Neural progenitor cell (in vitro differentiated cells): Measurements from ENCODE around the gene DPM3. TPM values are rescaled to one million over a fixed set of nuclear protein-coding genes. Genes with fewer than 3 reads are reported as not detected.
A peak's percentile ranks its signal among the peaks of the same experiment; 100 is the strongest.

Source experiments
- DNase-seq: peaks from one replicate; pipeline ENCODE4 v3.0.0-alpha.2; 2016; ENCODE audit warnings: low spot score
- H2AFZ ChIP-seq: fragments of 200-600 bp; sonication (generic); replicated peaks from 2 replicates; pipeline ENCODE4 v1.6.1; 2016; ENCODE audit warnings: antibody characterized with exemption
- H3F3A ChIP-seq: fragments of 200-600 bp; sonication (generic); 2 replicates; pipeline ENCODE4 v1.6.1; 2016; ENCODE audit warnings: antibody characterized with exemption, low read depth
- H3K27ac ChIP-seq: fragments of 200-600 bp; sonication (generic); 2 replicates; pipeline ENCODE4 v1.5.1; 2016; ENCODE audit warnings: mild to moderate bottlenecking
- H3K27me3 ChIP-seq: fragments of 200-600 bp; sonication (generic); 2 replicates; pipeline ENCODE4 v1.6.1; 2016; ENCODE audit warnings: mild to moderate bottlenecking, moderate library complexity
- H3K36me3 ChIP-seq: fragments of 200-600 bp; sonication (generic); 2 replicates; pipeline ENCODE4 v1.5.1; 2016
- H3K4me1 ChIP-seq: fragments of 200-600 bp; sonication (generic); 2 replicates; pipeline ENCODE4 v1.6.1; 2016; ENCODE audit warnings: mixed run types
- H3K4me2 ChIP-seq: fragments of 200-600 bp; sonication (generic); 2 replicates; pipeline ENCODE4 v1.6.1; 2016
- H3K4me3 ChIP-seq: fragments of 200-600 bp; sonication (generic); 2 replicates; pipeline ENCODE4 v1.5.1; 2016
- H3K79me2 ChIP-seq: fragments of 200-600 bp; sonication (generic); 2 replicates; pipeline ENCODE4 v1.6.1; 2016; ENCODE audit warnings: low read depth
- H3K9ac ChIP-seq: fragments of 200-600 bp; sonication (generic); 2 replicates; pipeline ENCODE4 v1.6.1; 2016
- H3K9me3 ChIP-seq: fragments of 200-600 bp; sonication (generic); 2 replicates; pipeline ENCODE4 v1.5.1; 2016; ENCODE audit warnings: low read depth
- H4K20me1 ChIP-seq: fragments of 200-600 bp; sonication (generic); 2 replicates; pipeline ENCODE4 v1.6.1; 2016; ENCODE audit warnings: low read depth
- H3K27ac Mint-ChIP-seq: 3 replicates; pipeline ENCODE4 v1.8.0; 2021; ENCODE audit warnings: mixed read lengths
- H3K27me3 Mint-ChIP-seq: 2 replicates; pipeline ENCODE4 v1.8.0; 2022; ENCODE audit warnings: low read depth, mild to moderate bottlenecking, inconsistent platforms, moderate library complexity, mixed read lengths; ENCODE audit not compliant: insufficient read depth
- H3K36me3 Mint-ChIP-seq: 3 replicates; pipeline ENCODE4 v1.8.0; 2021; ENCODE audit warnings: mixed read lengths
- H3K4me1 Mint-ChIP-seq: 3 replicates; pipeline ENCODE4 v1.8.0; 2021; ENCODE audit warnings: mixed read lengths
- H3K4me3 Mint-ChIP-seq: 3 replicates; pipeline ENCODE4 v1.8.0; 2021; ENCODE audit warnings: mild to moderate bottlenecking, moderate library complexity, mixed read lengths
- H3K9me3 Mint-ChIP-seq: 3 replicates; pipeline ENCODE4 v1.8.0; 2020; ENCODE audit warnings: mixed read lengths
- CTCF ChIP-seq: fragments of 200-600 bp; sonication (generic); IDR thresholded peaks from 2 replicates; pipeline ENCODE4 v1.5.1; 2017; ENCODE audit warnings: antibody characterized with exemption, mild to moderate bottlenecking
- EZH2 ChIP-seq: fragments of 200-600 bp; sonication (generic); IDR thresholded peaks from 2 replicates; pipeline ENCODE4 v1.6.1; 2017; ENCODE audit warnings: antibody characterized with exemption, mild to moderate bottlenecking, moderate library complexity
- EZH2phosphoT487 ChIP-seq: fragments of 200-600 bp; sonication (generic); IDR thresholded peaks from 2 replicates; pipeline ENCODE4 v1.6.1; 2017; ENCODE audit warnings: antibody characterized with exemption
- total RNA-seq: library from RNA; depleted of rRNA; stranded (reverse); fragments of >200 nt; gene quantifications from 2 replicates; pipeline ENCODE4 v1.2.3, GENCODE V29; 2015; ENCODE audit warnings: low replicate concordance

DPM3 gene
- total RNA-seq, 1 donor from 2014 or later: 16.8 TPM

- no peaks in the 10 kb centered on the region for H3K9me3 ChIP-seq
- peak within 1 kb of the TSS; percentile 86 for H3K4me2 ChIP-seq
- TF ChIP-seq CTCF: peak; percentile 19
- TF ChIP-seq EZH2phosphoT487: no peak
- TF ChIP-seq EZH2: no peak
- Mint-ChIP-seq H3K27ac (peak within 1 kb of the TSS; percentile 98), H3K4me1 (peaks cover 45% of the 10 kb centered on the region), H3K27me3 (peaks cover 12% of the 10 kb centered on the region), H3K4me3 (peak within 1 kb of the TSS; percentile 97), H3K9me3 (no peaks in the 10 kb centered on the region), H3K36me3 (peaks cover 13% of the 10 kb centered on the region)
- peak within 1 kb of the TSS; percentile 38 for H2AFZ ChIP-seq
- H4K20me1 ChIP-seq: peaks cover 3% of the 10 kb centered on the region
- peak within 1 kb of the TSS; percentile 25 for H3K9ac ChIP-seq
- peaks cover 5% of the 10 kb centered on the region for H3K4me1 ChIP-seq
- peak; percentile 99 for DNase-seq
- peaks cover 37% of the 10 kb centered on the region for H3F3A ChIP-seq
- peaks cover 36% of the 10 kb centered on the region for H3K79me2 ChIP-seq
- peaks cover 4% of the 10 kb centered on the region for H3K27me3 ChIP-seq
- H3K27ac ChIP-seq: peak within 1 kb of the TSS; percentile 82
- H3K36me3 ChIP-seq: no peaks in the 10 kb centered on the region
- H3K4me3 ChIP-seq: peak within 1 kb of the TSS; percentile 66
These were observed 4.8 kb downstream of the DPM3 start, which contains the start of gene SLC50A1 for GRCh38 chr1:155135415-155136028. TSS of gene SLC50A1 (plus strand) at chr1:155135852. CDS start at chr1:155135912, 60 bp downstream.

- H3K9me3 ChIP-seq: no peaks in the 10 kb centered on the region
- no peak for TF ChIP-seq EZH2phosphoT487
- no peak for TF ChIP-seq EZH2
- no peak for TF ChIP-seq CTCF
- Mint-ChIP-seq H3K4me3 (peak overlapping the region; percentile 97), H3K27me3 (peaks cover 10% of the 10 kb centered on the region), H3K9me3 (no peaks in the 10 kb centered on the region), H3K4me1 (peaks cover 47% of the 10 kb centered on the region), H3K36me3 (peaks cover 13% of the 10 kb centered on the region), H3K27ac (peak overlapping the region; percentile 90)
- DNase-seq: peak; percentile 75
- peaks cover 3% of the 10 kb centered on the region for H4K20me1 ChIP-seq
- H3K4me2 ChIP-seq: peak overlapping the region; percentile 86
- H3K79me2 ChIP-seq: peaks cover 33% of the 10 kb centered on the region
- no peaks in the 10 kb centered on the region for H3K36me3 ChIP-seq
- peak overlapping the region; percentile 66 for H3K4me3 ChIP-seq
- H3K9ac ChIP-seq: peak overlapping the region; percentile 15
- peaks cover 9% of the 10 kb centered on the region for H3K27me3 ChIP-seq
- peaks cover 37% of the 10 kb centered on the region for H3F3A ChIP-seq
- H3K27ac ChIP-seq: peak overlapping the region; percentile 55
- peaks cover 10% of the 10 kb centered on the region for H3K4me1 ChIP-seq
- peak overlapping the region; percentile 38 for H2AFZ ChIP-seq
These were observed 5.4 kb downstream of the DPM3 start for GRCh38 chr1:155134880-155135414.

- Histone ChIP-seq H3K27ac (no peak overlapping the region), H3K9ac (no peak overlapping the region), H3K27me3 (peaks cover 16% of the 10 kb centered on the region), H3F3A (peaks cover 39% of the 10 kb centered on the region), H4K20me1 (no peaks in the 10 kb centered on the region), H3K9me3 (no peaks in the 10 kb centered on the region), H3K36me3 (no peaks in the 10 kb centered on the region), H3K4me2 (peak overlapping the region; percentile 86), H3K4me3 (peak overlapping the region; percentile 66), H3K79me2 (peaks cover 26% of the 10 kb centered on the region), H2AFZ (no peak overlapping the region), H3K4me1 (peaks cover 17% of the 10 kb centered on the region)
- DNase-seq: no peak
- Mint-ChIP-seq H3K27me3 (peaks cover 15% of the 10 kb centered on the region), H3K27ac (peak overlapping the region; percentile 90), H3K4me3 (peak overlapping the region; percentile 97), H3K4me1 (peaks cover 53% of the 10 kb centered on the region), H3K36me3 (peaks cover 13% of the 10 kb centered on the region), H3K9me3 (no peaks in the 10 kb centered on the region)
- TF ChIP-seq EZH2phosphoT487 (no peak), EZH2 (no peak), CTCF (no peak)
These were observed 6.0 kb downstream of the DPM3 start for GRCh38 chr1:155134322-155134721.
